Astrocyte (in vitro differentiated cells and primary cell): Measurements from ENCODE around the gene UVRAG. TPM values are rescaled to one million over a fixed set of nuclear protein-coding genes. Genes with fewer than 3 reads are reported as not detected.

Source experiments
- DNase-seq: peaks from one replicate; pipeline ENCODE4 v3.0.0-alpha.2; 2010; ENCODE audit warnings: low read depth
- FAIRE-seq: peaks from 2 replicates; lab custom pipeline; 2011; peaks lifted over from hg19 to GRCh38; lab: Jason Lieb, UNC
- H2AFZ ChIP-seq: 2 replicates; pipeline ENCODE4 v1.6.0; 2012; ENCODE audit warnings: low read depth, low read length, inconsistent platforms
- H3K27ac ChIP-seq: 2 replicates; pipeline ENCODE4 v1.5.1; 2011; ENCODE audit warnings: low read depth, low read length, inconsistent platforms
- H3K27me3 ChIP-seq: 2 replicates; pipeline ENCODE4 v1.6.0; 2011; ENCODE audit warnings: low read length, inconsistent platforms; ENCODE audit not compliant: insufficient read depth
- H3K36me3 ChIP-seq: 2 replicates; pipeline ENCODE4 v1.5.1; 2011; ENCODE audit warnings: low read length, inconsistent platforms; ENCODE audit not compliant: insufficient read depth
- H3K4me1 ChIP-seq: 2 replicates; pipeline ENCODE4 v1.5.1; 2011; ENCODE audit warnings: low read length, inconsistent platforms; ENCODE audit not compliant: insufficient read depth
- H3K4me2 ChIP-seq: 2 replicates; pipeline ENCODE4 v1.6.0; 2012; ENCODE audit warnings: low read length, inconsistent platforms
- H3K4me3 ChIP-seq: 2 replicates; pipeline ENCODE4 v1.5.1; 2011; ENCODE audit warnings: low read depth, mild to moderate bottlenecking, low read length, inconsistent platforms; ENCODE audit not compliant: insufficient read depth
- H3K79me2 ChIP-seq: 2 replicates; pipeline ENCODE4 v1.6.0; 2012; ENCODE audit warnings: mild to moderate bottlenecking, low read length, inconsistent platforms; ENCODE audit not compliant: insufficient read depth
- H3K9ac ChIP-seq: 2 replicates; pipeline ENCODE4 v1.6.0; 2012; ENCODE audit warnings: mild to moderate bottlenecking, low read length, inconsistent platforms
- H3K9me3 ChIP-seq: 2 replicates; pipeline ENCODE4 v1.5.1; 2012; ENCODE audit warnings: low read depth, mild to moderate bottlenecking, low read length, inconsistent platforms; ENCODE audit not compliant: insufficient read depth
- H4K20me1 ChIP-seq: 2 replicates; pipeline ENCODE4 v1.6.0; 2012; ENCODE audit warnings: low read length, inconsistent platforms; ENCODE audit not compliant: insufficient read depth
- H3K27ac Mint-ChIP-seq: one replicate; pipeline ENCODE4 v1.8.0; 2021; ENCODE audit warnings: mild to moderate bottlenecking, mixed read lengths; ENCODE audit not compliant: unreplicated experiment
- H3K27me3 Mint-ChIP-seq: one replicate; pipeline ENCODE4 v1.8.0; 2021; ENCODE audit warnings: low read depth, mixed read lengths; ENCODE audit not compliant: unreplicated experiment
- H3K36me3 Mint-ChIP-seq: one replicate; pipeline ENCODE4 v1.8.0; 2021; ENCODE audit warnings: low read depth, mixed read lengths; ENCODE audit not compliant: unreplicated experiment
- H3K4me1 Mint-ChIP-seq: one replicate; pipeline ENCODE4 v1.8.0; 2021; ENCODE audit warnings: low read depth, mixed read lengths; ENCODE audit not compliant: unreplicated experiment
- H3K4me3 Mint-ChIP-seq: one replicate; pipeline ENCODE4 v1.8.0; 2021; ENCODE audit warnings: mild to moderate bottlenecking, moderate library complexity, mixed read lengths; ENCODE audit not compliant: unreplicated experiment
- H3K9me3 Mint-ChIP-seq: one replicate; pipeline ENCODE4 v1.8.0; 2021; ENCODE audit warnings: mild to moderate bottlenecking, mixed read lengths; ENCODE audit not compliant: unreplicated experiment
- EZH2 ChIP-seq: IDR thresholded peaks from 2 replicates; pipeline ENCODE4 v1.6.1; 2012; ENCODE audit warnings: mild to moderate bottlenecking, low read length, inconsistent platforms; ENCODE audit not compliant: insufficient read depth
- total RNA-seq: library from RNA; stranded (reverse); gene quantifications from 2 replicates; pipeline ENCODE4 v1.2.1, GENCODE V29; 2021
- TF ChIP-seq, protein P1 (sequence below): IDR thresholded peaks from 2 replicates; pipeline ENCODE4 v1.5.1; 2011; ENCODE audit warnings: low read depth, mild to moderate bottlenecking, inconsistent platforms, low read length, moderate library complexity; ENCODE audit not compliant: insufficient read depth

Gene UVRAG
- total RNA-seq, 1 donor from 2014 or later = 15.3 TPM

DNA sequence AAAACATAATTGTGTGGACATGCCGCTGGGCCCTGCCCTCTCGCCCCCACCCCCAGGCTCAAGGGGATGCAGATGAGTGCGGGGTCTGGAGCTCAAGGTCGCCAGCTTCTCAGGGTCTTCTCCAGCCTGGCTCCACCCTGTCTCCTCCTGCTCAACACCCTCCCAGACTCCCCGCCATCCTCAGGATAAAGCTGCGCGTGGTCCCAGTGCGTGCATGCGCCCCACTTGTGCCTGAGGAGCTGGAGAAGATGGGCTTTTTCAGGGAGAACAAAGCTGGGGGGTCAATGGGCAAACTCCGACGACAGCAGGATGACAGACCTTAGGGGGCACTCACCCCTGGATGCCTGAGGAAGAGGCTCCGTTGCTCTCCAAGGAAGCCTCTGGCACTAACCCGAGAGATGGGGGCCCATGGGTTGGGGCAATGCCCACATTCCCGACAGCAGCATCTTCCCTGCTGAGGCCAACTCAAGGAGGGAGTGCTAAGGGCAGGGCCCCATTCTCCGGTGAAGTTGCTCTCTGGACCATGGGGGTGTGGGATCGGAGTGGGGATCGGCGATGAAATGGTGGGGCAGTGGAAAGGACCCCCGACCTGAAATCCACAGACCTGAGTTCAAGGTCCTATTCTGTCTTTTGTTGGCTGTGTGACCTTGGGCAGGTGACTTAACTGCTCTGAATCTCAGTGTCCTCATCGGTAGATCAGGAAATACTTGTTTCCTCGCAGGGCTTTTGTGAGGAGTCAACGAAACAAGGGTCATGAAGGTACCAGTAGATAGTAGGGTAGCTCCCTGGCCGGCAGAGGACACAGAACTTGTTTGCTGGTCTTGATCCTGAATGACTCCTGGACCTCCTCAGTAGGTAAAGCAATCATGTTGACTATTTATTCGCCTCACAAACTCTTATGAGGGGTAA, 343.6 kb downstream of the UVRAG start:
- FAIRE-seq (no peak), DNase-seq (no peak)
- Mint-ChIP-seq H3K4me3 (no peak overlapping the region), H3K9me3 (peaks cover 4% of the 10 kb centered on the region), H3K27me3 (peaks cover 58% of the 10 kb centered on the region), H3K36me3 (no peaks in the 10 kb centered on the region), H3K4me1 (peaks cover 5% of the 10 kb centered on the region), H3K27ac (no peak overlapping the region)
- Histone ChIP-seq H4K20me1 (no peaks in the 10 kb centered on the region), H3K4me1 (no peaks in the 10 kb centered on the region), H3K36me3 (no peaks in the 10 kb centered on the region), H3K9ac (no peak overlapping the region), H3K27me3 (no peaks in the 10 kb centered on the region), H3K9me3 (no peaks in the 10 kb centered on the region), H3K79me2 (no peaks in the 10 kb centered on the region), H3K4me2 (no peak overlapping the region), H2AFZ (no peak overlapping the region), H3K4me3 (no peak overlapping the region), H3K27ac (no peak overlapping the region)
- TF ChIP-seq EZH2 = no peak
- TF ChIP-seq, protein P1, sequence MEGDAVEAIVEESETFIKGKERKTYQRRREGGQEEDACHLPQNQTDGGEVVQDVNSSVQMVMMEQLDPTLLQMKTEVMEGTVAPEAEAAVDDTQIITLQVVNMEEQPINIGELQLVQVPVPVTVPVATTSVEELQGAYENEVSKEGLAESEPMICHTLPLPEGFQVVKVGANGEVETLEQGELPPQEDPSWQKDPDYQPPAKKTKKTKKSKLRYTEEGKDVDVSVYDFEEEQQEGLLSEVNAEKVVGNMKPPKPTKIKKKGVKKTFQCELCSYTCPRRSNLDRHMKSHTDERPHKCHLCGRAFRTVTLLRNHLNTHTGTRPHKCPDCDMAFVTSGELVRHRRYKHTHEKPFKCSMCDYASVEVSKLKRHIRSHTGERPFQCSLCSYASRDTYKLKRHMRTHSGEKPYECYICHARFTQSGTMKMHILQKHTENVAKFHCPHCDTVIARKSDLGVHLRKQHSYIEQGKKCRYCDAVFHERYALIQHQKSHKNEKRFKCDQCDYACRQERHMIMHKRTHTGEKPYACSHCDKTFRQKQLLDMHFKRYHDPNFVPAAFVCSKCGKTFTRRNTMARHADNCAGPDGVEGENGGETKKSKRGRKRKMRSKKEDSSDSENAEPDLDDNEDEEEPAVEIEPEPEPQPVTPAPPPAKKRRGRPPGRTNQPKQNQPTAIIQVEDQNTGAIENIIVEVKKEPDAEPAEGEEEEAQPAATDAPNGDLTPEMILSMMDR = no peak

DNA sequence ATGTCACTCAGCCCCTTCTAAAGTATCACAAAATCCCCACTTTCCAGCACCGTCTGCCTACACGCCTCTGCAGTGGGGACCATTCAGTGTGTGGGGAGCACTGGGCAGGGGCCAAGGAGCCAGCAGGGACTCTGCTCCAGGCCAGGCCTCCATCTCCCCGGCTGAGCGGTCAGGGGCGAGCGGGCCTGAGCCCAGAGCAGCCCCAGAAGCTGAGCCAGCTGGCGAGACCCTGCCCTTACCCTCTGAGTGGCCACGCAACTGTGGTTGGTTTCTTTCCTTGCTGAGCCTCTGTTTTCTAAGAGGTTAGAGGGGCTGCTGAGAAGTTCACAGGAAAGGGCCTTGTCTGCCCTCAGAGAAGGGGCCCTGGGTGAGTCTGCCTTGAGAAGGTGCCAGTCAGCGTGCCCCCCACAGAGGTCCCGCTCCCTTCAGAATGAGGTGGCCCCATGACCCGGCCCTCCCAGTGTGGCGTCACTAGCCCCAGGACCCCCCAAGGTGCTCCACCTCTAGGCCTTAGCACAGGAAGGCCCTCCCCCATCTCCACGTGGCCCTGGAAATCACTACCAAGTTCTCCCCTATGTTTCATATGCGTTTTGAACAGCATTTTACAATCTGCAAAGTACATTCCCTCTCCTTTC, 344.4 kb downstream of the UVRAG start:
- no peaks in the 10 kb centered on the region for H3K9me3 ChIP-seq
- H3K79me2 ChIP-seq = no peaks in the 10 kb centered on the region
- H3K9me3 Mint-ChIP-seq = peaks cover 2% of the 10 kb centered on the region
- H3K9ac ChIP-seq = no peak overlapping the region
- DNase-seq (no peak), FAIRE-seq (no peak)
- no peaks in the 10 kb centered on the region for H3K27me3 ChIP-seq
- H3K27ac Mint-ChIP-seq = no peak overlapping the region
- TF ChIP-seq, protein P1 = no peak
- TF ChIP-seq EZH2 = no peak
- H3K27ac ChIP-seq = no peak overlapping the region
- H3K4me3 ChIP-seq = no peak overlapping the region
- H3K36me3 Mint-ChIP-seq = no peaks in the 10 kb centered on the region
- no peaks in the 10 kb centered on the region for H4K20me1 ChIP-seq
- no peak overlapping the region for H2AFZ ChIP-seq
- no peaks in the 10 kb centered on the region for H3K36me3 ChIP-seq
- no peak overlapping the region for H3K4me3 Mint-ChIP-seq
- H3K4me1 Mint-ChIP-seq = no peaks in the 10 kb centered on the region
- no peak overlapping the region for H3K4me2 ChIP-seq
- H3K4me1 ChIP-seq = no peaks in the 10 kb centered on the region
- peaks cover 62% of the 10 kb centered on the region for H3K27me3 Mint-ChIP-seq
